Spinal cord (tissue), 10 donors: ENCODE data around the gene PBOV1. TPM values are rescaled to one million over a fixed set of nuclear protein-coding genes. Genes with fewer than 3 reads are reported as not detected.

Source experiments
- DNase-seq, 6 donors: peaks; one replicate each; pipeline versions ENCODE4 v3.0.0 to v3.0.0-alpha.2; 2013 to 2015; ENCODE audit warnings: low spot score in 6 of 6, low read depth in 4 of 6
- H3K27ac ChIP-seq: one replicate; pipeline ENCODE4 v1.5.1; 2013; ENCODE audit warnings: low read depth, low read length, control low read depth
- H3K27me3 ChIP-seq: one replicate; pipeline ENCODE4 v1.6.1; 2013; ENCODE audit warnings: low read length; ENCODE audit not compliant: control insufficient read depth, insufficient read depth
- H3K36me3 ChIP-seq: one replicate; pipeline ENCODE4 v1.6.1; 2013; ENCODE audit warnings: low read length; ENCODE audit not compliant: control insufficient read depth, insufficient read depth
- H3K4me1 ChIP-seq: one replicate; pipeline ENCODE4 v1.6.1; 2013; ENCODE audit warnings: low read length; ENCODE audit not compliant: control insufficient read depth, insufficient read depth
- H3K4me3 ChIP-seq: one replicate; pipeline ENCODE4 v1.5.1; 2013; ENCODE audit warnings: low read depth, low read length, control low read depth
- H3K9me3 ChIP-seq: one replicate; pipeline ENCODE4 v1.6.1; 2013; ENCODE audit warnings: low read length; ENCODE audit not compliant: control insufficient read depth, insufficient read depth
- WGBS: methylation state at CpG from one replicate; pipeline ENCODE4 v1.1.5; 2013; ENCODE audit warnings: missing lambda C conversion rate; ENCODE audit not compliant: insufficient coverage; 5-methylcytosine and 5-hydroxymethylcytosine counted together
- polyA plus RNA-seq, 2 donors: library from polyadenylated mRNA; unstranded; fragments of 120-200 nt; gene quantifications; one replicate each; pipeline ENCODE4 v1.2.1, GENCODE V29; 2013; ENCODE audit not compliant: insufficient read length in 2 of 2
- total RNA-seq, 2 donors: library from RNA; depleted of rRNA in 1 of 2; stranded (reverse); fragments of 120-200 nt in 1 of 2; fragments of >200 nt in 1 of 2; gene quantifications; one replicate each; pipeline versions ENCODE4 v1.2.3 to v1.2.4, GENCODE V29; 2013 to 2014
- donor health status: healthy.

Gene PBOV1
- total and polyA plus RNA-seq, 4 donors = 0.32 TPM; not detected in 3

- Histone ChIP-seq H3K4me1 (no peaks in the 10 kb centered on the region), H3K4me3 (no peak overlapping the region), H3K9me3 (no peaks in the 10 kb centered on the region), H3K36me3 (no peaks in the 10 kb centered on the region), H3K27me3 (no peaks in the 10 kb centered on the region), H3K27ac (no peak overlapping the region)
- 73% methylated on average over 4 of the region's 11 CpGs for WGBS
- DNase-seq = peak in 1 of 6 donors; percentile 54
Measured at GRCh38 chr6:138229663-138230179, 11.4 kb upstream of the PBOV1 start.

- WGBS = 59% methylated on average over 3 of the region's 4 CpGs
- H3K27ac ChIP-seq = no peak overlapping the region
- no peak for DNase-seq
Measured at GRCh38 chr6:138229072-138229471, 10.8 kb upstream of the PBOV1 start.

GRCh38 chr6:138227316-138227781 is 9.1 kb upstream of the PBOV1 start:
- Histone ChIP-seq H3K9me3 (no peaks in the 10 kb centered on the region), H3K27me3 (no peaks in the 10 kb centered on the region), H3K36me3 (no peaks in the 10 kb centered on the region), H3K4me3 (no peak overlapping the region), H3K4me1 (no peaks in the 10 kb centered on the region), H3K27ac (no peak overlapping the region)
- no peak for DNase-seq
- 67% methylated on average over 3 of the region's 8 CpGs for WGBS

More at GRCh38 chr6:138229072-138229471, 10.8 kb upstream of the PBOV1 start:
- H3K4me1 ChIP-seq = no peaks in the 10 kb centered on the region
- no peaks in the 10 kb centered on the region for H3K36me3 ChIP-seq
- H3K27me3 ChIP-seq = no peaks in the 10 kb centered on the region
- no peaks in the 10 kb centered on the region for H3K9me3 ChIP-seq
- no peak overlapping the region for H3K4me3 ChIP-seq

GRCh38 chr6:138226700-138227315 is 8.5 kb upstream of the PBOV1 start:
- no peak overlapping the region for H3K27ac ChIP-seq
- no peaks in the 10 kb centered on the region for H3K9me3 ChIP-seq
- peak in 1 of 6 donors; percentile 89 for DNase-seq
- H3K4me1 ChIP-seq = no peaks in the 10 kb centered on the region
- WGBS = 61% methylated on average over 3 of the region's 4 CpGs
- H3K36me3 ChIP-seq = no peaks in the 10 kb centered on the region
- no peak overlapping the region for H3K4me3 ChIP-seq
- H3K27me3 ChIP-seq = no peaks in the 10 kb centered on the region

- H3K9me3 ChIP-seq = no peaks in the 10 kb centered on the region
- no peak overlapping the region for H3K27ac ChIP-seq
- no peaks in the 10 kb centered on the region for H3K4me1 ChIP-seq
- WGBS = 83% methylated on average over 2 of the region's 4 CpGs
- no peaks in the 10 kb centered on the region for H3K36me3 ChIP-seq
- no peaks in the 10 kb centered on the region for H3K27me3 ChIP-seq
- no peak overlapping the region for H3K4me3 ChIP-seq
- DNase-seq = no peak
Measured at GRCh38 chr6:138225953-138226352, 7.7 kb upstream of the PBOV1 start.

GRCh38 chr6:138222901-138223546 is 4.7 kb upstream of the PBOV1 start:
- H3K4me1 ChIP-seq = no peaks in the 10 kb centered on the region
- H3K27me3 ChIP-seq = no peaks in the 10 kb centered on the region
- H3K9me3 ChIP-seq = no peaks in the 10 kb centered on the region
- DNase-seq = peak in 1 of 6 donors; percentile 84
- no peaks in the 10 kb centered on the region for H3K36me3 ChIP-seq
- no peak overlapping the region for H3K4me3 ChIP-seq
- no peak overlapping the region for H3K27ac ChIP-seq
- WGBS = 60% methylated on average over 2 of the region's 4 CpGs

GRCh38 chr6:138219901-138220300 is 1.6 kb upstream of the PBOV1 start:
- DNase-seq = no peak
- WGBS = 100% methylated on average over 2 of the region's 4 CpGs
- no peak overlapping the region for H3K4me3 ChIP-seq
- H3K36me3 ChIP-seq = no peaks in the 10 kb centered on the region
- H3K4me1 ChIP-seq = no peaks in the 10 kb centered on the region
- H3K27ac ChIP-seq = no peak overlapping the region
- no peaks in the 10 kb centered on the region for H3K27me3 ChIP-seq
- H3K9me3 ChIP-seq = no peaks in the 10 kb centered on the region

- no peak overlapping the region for H3K4me3 ChIP-seq
- H3K36me3 ChIP-seq = no peaks in the 10 kb centered on the region
- WGBS = 100% methylated on average over 1 of the region's 3 CpGs
- no peaks in the 10 kb centered on the region for H3K4me1 ChIP-seq
- no peaks in the 10 kb centered on the region for H3K27me3 ChIP-seq
- no peak overlapping the region for H3K27ac ChIP-seq
- no peaks in the 10 kb centered on the region for H3K9me3 ChIP-seq
- DNase-seq = no peak
Measured at GRCh38 chr6:138219398-138219797, 1.1 kb upstream of the PBOV1 start.

- Histone ChIP-seq H3K4me3 (no peak overlapping the region), H3K9me3 (no peaks in the 10 kb centered on the region), H3K36me3 (no peaks in the 10 kb centered on the region), H3K4me1 (no peaks in the 10 kb centered on the region), H3K27ac (no peak overlapping the region), H3K27me3 (no peaks in the 10 kb centered on the region)
- DNase-seq = peak in 1 of 6 donors; percentile 57
- WGBS = 50% methylated on average over 5 of the region's 7 CpGs
Measured at GRCh38 chr6:138215093-138215782, 3.1 kb downstream of the PBOV1 start.
